ENCODE data around the gene ABCB10.
"Not testable (repeated sequence)": the region's sequence is repeated elsewhere in the genome, so short reads cannot be mapped to it uniquely, and the experiment has no call there.

The ABCB10 gene

DNA sequence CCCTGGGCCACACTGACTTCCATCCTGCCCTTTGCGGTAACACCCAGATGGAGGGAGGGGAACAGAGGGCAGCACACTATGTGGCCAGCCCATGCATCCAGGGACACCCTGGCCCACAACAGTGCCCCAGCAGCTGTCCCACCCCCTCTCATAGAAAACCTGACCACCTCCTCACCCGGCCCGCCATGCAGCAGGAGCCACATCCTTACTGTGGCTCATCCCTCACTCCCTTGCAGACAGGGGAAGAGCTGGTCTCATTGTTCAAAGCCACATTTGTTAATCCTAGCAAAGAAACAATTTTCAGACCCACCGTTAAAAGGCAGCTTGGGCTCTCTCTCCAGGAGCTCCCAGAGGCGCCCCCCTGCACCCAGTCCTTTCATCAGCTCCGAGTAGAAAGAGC lies 27.2 kb downstream of the ABCB10 start:
- Mint-ChIP-seq H3K27ac (no peak overlapping the region), H3K36me3 (peaks cover 18% of the 10 kb centered on the region), H3K4me3 (no peak overlapping the region), H3K27me3 (no peaks in the 10 kb centered on the region), H3K9me3 (ENCODE audit: low read depth) (no peaks in the 10 kb centered on the region), H3K4me1 (ENCODE audit: low read depth) (no peaks in the 10 kb centered on the region)

DNA sequence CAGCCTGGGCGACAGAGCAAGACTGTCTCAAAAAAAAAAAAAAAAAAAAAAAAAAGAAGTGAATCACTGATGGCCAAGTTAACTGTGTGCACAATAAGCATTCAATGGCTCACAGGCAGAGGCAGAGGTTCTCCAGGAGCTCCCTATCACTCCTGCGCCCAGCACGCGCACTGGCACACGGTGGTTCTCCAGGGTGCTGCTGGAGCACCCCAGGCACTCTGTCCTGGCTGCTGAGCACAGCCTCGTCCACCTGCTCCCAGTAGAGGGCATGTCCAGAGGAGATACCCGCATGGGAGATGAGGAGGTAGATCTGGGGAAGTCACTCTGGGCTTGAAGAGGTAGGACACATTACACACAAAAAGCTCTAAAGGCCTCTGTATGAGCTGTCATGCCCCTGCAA lies 28.9 kb downstream of the ABCB10 start:
- no peaks in the 10 kb centered on the region for H3K27me3 Mint-ChIP-seq

DNA sequence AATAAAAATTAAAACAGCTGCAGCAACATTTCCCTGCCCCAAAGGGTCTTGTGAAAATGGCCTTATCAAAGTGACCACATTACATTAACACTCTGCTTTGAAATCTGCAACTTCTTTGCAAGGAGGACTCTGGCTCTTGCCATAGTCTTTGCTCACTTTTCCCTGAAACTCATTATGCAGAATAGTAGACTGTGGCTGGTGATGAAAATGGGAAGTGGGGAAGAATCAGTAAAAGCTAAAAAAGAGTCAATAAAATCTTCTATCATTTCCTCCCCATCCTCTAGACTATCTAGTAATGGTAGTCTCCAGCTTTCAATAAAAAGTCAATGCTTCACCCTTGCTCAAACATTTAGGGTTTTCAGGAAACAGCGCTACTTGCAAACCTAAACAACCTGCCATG lies 31.8 kb downstream of the ABCB10 start:
- Mint-ChIP-seq H3K27ac (no peak overlapping the region), H3K36me3 (peaks cover 9% of the 10 kb centered on the region), H3K4me1 (ENCODE audit: low read depth) (peaks cover 1% of the 10 kb centered on the region), H3K4me3 (no peak overlapping the region), H3K9me3 (ENCODE audit: low read depth) (no peaks in the 10 kb centered on the region), H3K27me3 (no peaks in the 10 kb centered on the region)

More for the DNA sequence above, 28.9 kb downstream of the ABCB10 start:
- no peaks in the 10 kb centered on the region for H3K9me3 Mint-ChIP-seq (ENCODE audit: low read depth)
- peaks cover 1% of the 10 kb centered on the region for H3K4me1 Mint-ChIP-seq (ENCODE audit: low read depth)
- no peak overlapping the region for H3K27ac Mint-ChIP-seq
- peaks cover 17% of the 10 kb centered on the region for H3K36me3 Mint-ChIP-seq
- H3K4me3 Mint-ChIP-seq = no peak overlapping the region

DNA sequence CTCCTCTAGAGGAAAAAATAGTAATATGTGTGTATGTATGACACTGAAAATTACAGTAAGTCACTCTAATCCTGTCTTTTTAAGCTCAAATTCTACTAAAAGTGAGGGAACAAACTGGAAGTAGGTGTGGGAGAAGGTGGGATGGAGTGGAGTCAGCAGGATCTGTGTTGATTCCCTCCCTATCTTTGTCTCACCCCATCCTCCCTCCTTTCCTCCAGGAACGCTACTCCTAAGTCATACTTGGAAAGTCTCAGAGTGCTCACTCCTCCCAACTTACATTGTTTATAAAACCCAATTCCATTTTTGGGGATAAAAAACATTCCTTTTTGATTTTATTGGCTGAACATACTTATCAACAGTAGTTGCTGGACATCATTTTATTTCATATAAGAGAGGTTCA lies 35.5 kb downstream of the ABCB10 start:
- Mint-ChIP-seq H3K27me3 (no peaks in the 10 kb centered on the region), H3K27ac (no peak overlapping the region), H3K4me3 (no peak overlapping the region), H3K4me1 (ENCODE audit: low read depth) (peaks cover 1% of the 10 kb centered on the region), H3K9me3 (ENCODE audit: low read depth) (no peaks in the 10 kb centered on the region), H3K36me3 (peaks cover 9% of the 10 kb centered on the region)

DNA sequence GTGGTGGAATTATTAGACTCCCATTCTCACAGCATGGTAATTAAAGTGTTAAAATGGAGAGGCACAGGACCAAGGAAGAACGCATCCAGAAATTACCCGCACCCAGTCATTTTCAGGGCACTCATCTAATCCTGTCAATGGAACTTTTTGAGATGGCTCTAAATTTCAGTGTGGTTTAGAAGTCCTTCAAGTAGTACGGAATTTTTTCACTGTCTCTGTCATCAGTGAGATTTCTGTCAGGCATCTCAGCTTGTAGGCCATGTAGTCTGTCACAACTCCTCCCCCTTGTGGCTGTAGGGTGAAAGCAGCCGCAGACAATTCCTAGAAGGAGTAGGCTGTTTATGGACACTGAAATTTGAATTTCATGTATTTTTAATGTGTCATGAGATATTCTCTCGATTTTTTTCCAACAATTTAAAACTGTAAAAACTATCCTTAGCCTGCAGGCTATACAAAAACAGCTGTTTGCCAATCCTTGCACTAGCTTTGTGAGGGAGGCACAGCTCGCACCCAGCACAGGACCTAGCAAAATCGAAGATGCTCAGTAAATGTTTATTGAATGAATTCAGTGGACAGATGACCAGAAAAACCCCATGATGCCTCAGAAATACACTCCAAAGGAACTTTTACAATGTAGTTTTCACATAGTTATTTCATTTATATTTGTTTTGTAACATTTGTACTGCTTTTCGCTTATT lies 43.8 kb downstream of the ABCB10 start:
- Mint-ChIP-seq H3K4me1 (ENCODE audit: low read depth) (peaks cover 9% of the 10 kb centered on the region), H3K27ac (peak overlapping the region; percentile 54), H3K36me3 (peaks cover 2% of the 10 kb centered on the region), H3K4me3 (no peak overlapping the region), H3K9me3 (ENCODE audit: low read depth) (no peaks in the 10 kb centered on the region), H3K27me3 (no peaks in the 10 kb centered on the region)

DNA sequence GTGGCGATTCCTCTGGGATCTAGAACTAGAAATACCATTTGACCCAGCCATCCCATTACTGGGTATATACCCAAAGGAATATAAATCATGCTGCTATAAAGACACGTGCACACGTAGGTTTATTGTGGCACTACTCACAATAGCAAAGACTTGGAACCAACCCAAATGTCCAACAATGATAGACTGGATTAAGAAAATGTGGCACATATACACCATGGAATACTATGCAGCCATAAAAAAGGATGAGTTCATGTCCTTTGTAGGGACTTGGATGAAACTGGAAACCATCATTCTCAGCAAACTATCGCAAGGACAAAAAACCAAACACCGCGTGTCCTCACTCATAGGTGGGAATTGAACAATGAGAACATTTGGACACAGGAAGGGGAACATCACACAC lies 46.9 kb downstream of the ABCB10 start:
- not testable (repeated sequence) for H3K4me3 Mint-ChIP-seq

DNA sequence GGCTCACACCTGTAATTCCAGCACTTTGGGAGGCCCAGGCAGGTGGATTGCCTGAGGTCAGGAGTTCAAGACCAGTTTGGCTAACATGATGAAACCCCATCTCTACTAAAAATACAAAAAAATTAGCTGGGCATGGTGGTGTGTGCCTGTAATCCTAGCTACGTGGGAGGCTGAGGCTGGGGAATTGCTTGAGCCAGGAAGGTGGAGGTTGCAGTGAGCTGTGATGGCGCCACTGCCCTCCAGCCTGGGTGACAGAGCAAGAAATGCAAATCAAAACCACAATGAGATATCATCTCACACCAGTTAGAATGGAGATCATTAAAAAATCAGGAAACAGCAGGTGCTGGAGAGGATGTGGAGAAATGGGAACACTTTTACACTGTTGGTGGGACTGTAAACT lies 47.3 kb downstream of the ABCB10 start:
- H3K9me3 Mint-ChIP-seq (ENCODE audit: low read depth); H3K36me3 Mint-ChIP-seq; H3K27me3 Mint-ChIP-seq; H3K4me3 Mint-ChIP-seq; H3K27ac Mint-ChIP-seq: not testable (repeated sequence)
- H3K4me1 Mint-ChIP-seq (ENCODE audit: low read depth) = peaks cover 35% of the 10 kb centered on the region

More for the DNA sequence above, 46.9 kb downstream of the ABCB10 start:
- H3K9me3 Mint-ChIP-seq (ENCODE audit: low read depth); H3K27me3 Mint-ChIP-seq; H3K27ac Mint-ChIP-seq; H3K36me3 Mint-ChIP-seq: not testable (repeated sequence)
- peaks cover 32% of the 10 kb centered on the region for H3K4me1 Mint-ChIP-seq (ENCODE audit: low read depth)

DNA sequence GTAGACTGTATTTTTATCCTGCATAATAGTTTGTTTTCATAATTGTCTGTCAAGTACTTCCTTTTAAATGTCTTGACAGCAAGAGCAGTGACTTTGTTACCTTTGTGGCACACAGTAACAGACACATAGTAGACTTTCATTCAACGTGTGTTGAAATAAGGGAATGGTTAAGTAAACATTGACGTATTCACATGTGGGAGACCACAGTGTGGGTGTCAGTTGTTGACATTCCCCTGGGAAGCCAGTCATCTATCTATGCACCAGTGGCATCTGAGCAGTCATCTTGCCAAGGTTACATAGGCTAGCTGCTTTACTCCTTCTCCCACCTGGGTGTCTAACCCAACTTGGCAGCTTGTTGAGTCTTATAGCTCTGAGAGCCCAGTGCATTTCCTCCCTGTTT lies 48.9 kb downstream of the ABCB10 start:
- H3K36me3 Mint-ChIP-seq = no peaks in the 10 kb centered on the region
- peak overlapping the region; percentile 92 for H3K4me3 Mint-ChIP-seq
- H3K9me3 Mint-ChIP-seq (ENCODE audit: low read depth) = no peaks in the 10 kb centered on the region
- peaks cover 38% of the 10 kb centered on the region for H3K4me1 Mint-ChIP-seq (ENCODE audit: low read depth)
- H3K27me3 Mint-ChIP-seq = no peaks in the 10 kb centered on the region
- H3K27ac Mint-ChIP-seq = peak overlapping the region; percentile 99

DNA sequence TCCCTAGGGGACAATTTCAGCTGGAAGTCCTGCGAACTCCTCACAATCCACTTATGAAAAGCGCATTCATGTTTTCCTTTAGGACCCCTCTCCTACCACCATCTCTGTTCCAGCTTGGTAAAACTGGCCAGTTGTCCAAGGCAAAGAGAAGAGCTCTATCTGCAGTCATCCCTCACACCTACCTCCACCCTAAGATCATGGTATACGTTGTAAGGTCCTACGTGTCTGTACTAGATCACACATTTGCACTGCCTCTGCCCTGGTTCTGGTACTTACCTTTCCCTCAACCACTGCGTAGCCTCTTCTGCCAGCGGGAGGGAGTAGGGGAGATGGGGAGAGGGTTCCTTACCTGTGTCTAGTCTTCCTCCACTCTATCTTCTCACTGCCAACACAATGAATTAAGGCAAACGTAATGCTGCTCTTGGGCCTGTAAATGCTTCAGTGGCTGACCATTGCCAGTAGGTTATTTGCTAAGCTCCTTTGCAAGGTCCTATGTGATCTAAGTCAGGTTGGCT lies 49.6 kb downstream of the ABCB10 start:
- Mint-ChIP-seq H3K4me3 (peak overlapping the region; percentile 92), H3K9me3 (ENCODE audit: low read depth) (no peaks in the 10 kb centered on the region), H3K4me1 (ENCODE audit: low read depth) (peaks cover 40% of the 10 kb centered on the region), H3K36me3 (no peaks in the 10 kb centered on the region), H3K27me3 (no peaks in the 10 kb centered on the region), H3K27ac (peak overlapping the region; percentile 99)

DNA sequence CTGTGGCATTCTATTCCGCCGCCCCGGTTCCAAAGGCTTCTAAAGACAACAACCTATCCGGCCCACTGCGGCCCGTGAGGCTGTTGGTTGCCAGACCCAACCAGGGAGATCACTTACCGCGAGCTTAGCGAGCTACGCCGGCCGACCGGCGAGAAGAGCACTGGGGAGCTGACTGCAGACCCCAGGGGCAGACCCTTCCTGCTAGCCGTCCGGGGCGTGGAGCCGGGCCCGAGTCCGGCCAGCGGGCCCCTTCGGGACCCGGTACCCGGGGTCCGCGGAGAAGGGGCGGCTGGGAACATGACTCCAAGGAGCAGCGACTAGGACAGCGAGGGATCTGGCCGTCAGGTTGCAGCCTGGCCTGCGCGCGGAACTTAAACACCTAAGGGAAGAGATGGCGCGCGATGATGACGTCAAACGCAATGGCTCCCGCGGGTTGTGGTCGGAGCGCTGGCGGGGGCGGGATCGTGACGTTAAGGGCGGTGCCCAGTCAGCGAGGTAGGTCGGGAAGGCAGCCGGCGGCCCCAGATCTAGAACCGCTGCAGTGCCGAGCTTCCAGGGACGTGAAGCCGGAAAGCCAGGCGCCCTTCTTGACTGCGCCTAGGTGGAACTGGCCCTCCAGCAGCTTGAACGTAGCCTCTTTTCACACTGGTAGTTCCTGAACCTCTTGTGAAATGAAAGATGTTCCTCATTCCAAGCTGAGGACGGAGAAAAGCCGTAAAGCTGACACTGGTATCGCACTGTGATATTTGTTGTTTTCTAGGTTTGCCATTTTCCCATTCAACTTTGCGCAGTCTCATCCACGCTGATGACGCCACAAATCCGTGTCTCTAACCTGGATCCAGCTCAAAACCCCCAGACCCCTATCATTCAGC lies 50.3 kb downstream of the ABCB10 start, which contains the start of gene NUP133:
TSS of gene NUP133 (minus strand) at position 391 of the 872 bp plus-strand sequence. CDS start at position 299, 92 bp downstream.
- Mint-ChIP-seq H3K9me3 (ENCODE audit: low read depth) (no peaks in the 10 kb centered on the region), H3K27me3 (no peaks in the 10 kb centered on the region), H3K27ac (peak within 1 kb of the TSS; percentile 99), H3K36me3 (no peaks in the 10 kb centered on the region), H3K4me3 (peak within 1 kb of the TSS; percentile 92), H3K4me1 (ENCODE audit: low read depth) (peaks cover 43% of the 10 kb centered on the region)

DNA sequence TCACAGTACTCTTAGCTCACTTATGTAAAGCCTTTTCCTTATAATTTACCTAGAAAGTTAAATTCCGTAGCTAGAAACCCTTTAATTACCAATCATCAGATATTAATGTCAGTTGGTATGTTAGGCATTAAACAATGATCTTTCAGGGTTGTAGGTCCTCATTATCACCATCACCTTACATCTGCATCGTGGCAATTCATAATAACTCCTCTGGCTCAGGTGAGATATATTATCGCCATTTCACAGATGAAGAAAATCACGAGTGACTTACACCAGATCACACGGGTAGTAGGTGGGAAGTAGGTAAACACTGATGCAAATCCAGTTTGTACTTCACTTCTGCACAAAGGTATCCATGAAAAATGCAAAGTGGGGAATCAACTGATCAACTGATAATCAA lies 51.0 kb downstream of the ABCB10 start:
- H3K36me3 Mint-ChIP-seq = no peaks in the 10 kb centered on the region
- peak overlapping the region; percentile 92 for H3K4me3 Mint-ChIP-seq
- peaks cover 43% of the 10 kb centered on the region for H3K4me1 Mint-ChIP-seq (ENCODE audit: low read depth)
- peak overlapping the region; percentile 99 for H3K27ac Mint-ChIP-seq
- H3K27me3 Mint-ChIP-seq = no peaks in the 10 kb centered on the region
- no peaks in the 10 kb centered on the region for H3K9me3 Mint-ChIP-seq (ENCODE audit: low read depth)

DNA sequence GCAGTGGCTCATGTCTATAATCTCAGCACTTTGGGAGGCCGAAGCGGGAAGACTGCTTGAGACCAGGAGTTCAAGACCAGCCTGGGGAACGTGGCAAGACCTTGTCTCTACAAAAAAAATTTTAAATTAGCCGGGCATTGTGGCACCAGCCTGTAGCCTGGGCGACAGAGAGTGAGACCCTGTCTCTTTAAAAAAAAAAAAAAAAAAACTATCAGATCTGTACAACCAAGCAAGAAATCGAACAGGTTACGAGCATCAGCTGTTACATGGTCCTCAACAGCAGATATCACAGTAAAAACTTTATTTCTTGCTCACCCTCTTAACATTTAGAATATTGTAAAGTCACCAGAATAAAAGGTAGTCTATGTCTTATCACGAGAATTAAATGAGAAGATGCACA lies 51.9 kb downstream of the ABCB10 start:
- Mint-ChIP-seq H3K27ac (peak overlapping the region; percentile 28), H3K36me3 (no peaks in the 10 kb centered on the region), H3K4me1 (ENCODE audit: low read depth) (peaks cover 43% of the 10 kb centered on the region), H3K4me3 (peak overlapping the region; percentile 92), H3K9me3 (ENCODE audit: low read depth) (no peaks in the 10 kb centered on the region), H3K27me3 (no peaks in the 10 kb centered on the region)

DNA sequence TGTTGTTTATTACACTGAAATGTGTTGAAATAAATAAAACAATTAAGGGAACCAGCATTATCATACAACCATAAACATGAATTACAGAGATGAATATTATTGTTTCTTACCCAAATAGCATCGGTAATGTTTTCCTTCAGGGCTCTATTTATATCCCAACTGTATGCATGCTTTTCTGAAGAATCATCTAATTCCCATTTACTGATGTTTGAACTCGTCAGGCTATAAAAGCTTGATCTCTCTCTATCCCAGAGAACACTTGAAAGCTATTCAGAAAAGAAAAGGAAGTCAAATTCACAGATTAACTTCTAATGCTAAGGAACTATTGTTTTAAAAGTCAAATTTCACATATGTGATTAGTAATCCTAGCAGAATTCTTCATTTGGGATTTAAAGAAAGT lies 62.7 kb downstream of the ABCB10 start:
- Mint-ChIP-seq H3K4me3 (no peak overlapping the region), H3K27ac (no peak overlapping the region), H3K36me3 (peaks cover 6% of the 10 kb centered on the region), H3K4me1 (ENCODE audit: low read depth) (no peaks in the 10 kb centered on the region), H3K27me3 (no peaks in the 10 kb centered on the region), H3K9me3 (ENCODE audit: low read depth) (no peaks in the 10 kb centered on the region)

DNA sequence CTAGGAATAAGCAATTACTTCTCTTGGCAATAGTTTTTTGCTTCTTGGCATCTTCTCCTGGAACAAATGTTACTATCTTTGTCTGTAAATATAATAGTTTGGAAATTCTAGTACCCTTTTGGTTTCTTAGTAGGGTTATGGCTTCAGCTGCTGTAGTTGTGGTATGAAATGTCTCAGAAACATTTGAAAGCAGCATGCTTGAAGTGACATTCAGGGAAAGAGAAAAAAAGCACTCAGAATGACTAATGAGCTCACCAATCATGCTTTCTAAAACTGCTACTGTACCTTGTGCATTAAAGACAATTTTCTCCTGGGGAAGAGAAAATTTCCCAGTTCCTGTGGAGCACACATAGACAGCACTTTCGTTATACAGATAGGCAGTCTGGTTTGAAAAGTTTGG lies 71.3 kb downstream of the ABCB10 start:
- Mint-ChIP-seq H3K36me3 (peaks cover 14% of the 10 kb centered on the region), H3K27ac (no peak overlapping the region), H3K4me1 (ENCODE audit: low read depth) (peaks cover 1% of the 10 kb centered on the region), H3K9me3 (ENCODE audit: low read depth) (no peaks in the 10 kb centered on the region), H3K27me3 (no peaks in the 10 kb centered on the region), H3K4me3 (no peak overlapping the region)

DNA sequence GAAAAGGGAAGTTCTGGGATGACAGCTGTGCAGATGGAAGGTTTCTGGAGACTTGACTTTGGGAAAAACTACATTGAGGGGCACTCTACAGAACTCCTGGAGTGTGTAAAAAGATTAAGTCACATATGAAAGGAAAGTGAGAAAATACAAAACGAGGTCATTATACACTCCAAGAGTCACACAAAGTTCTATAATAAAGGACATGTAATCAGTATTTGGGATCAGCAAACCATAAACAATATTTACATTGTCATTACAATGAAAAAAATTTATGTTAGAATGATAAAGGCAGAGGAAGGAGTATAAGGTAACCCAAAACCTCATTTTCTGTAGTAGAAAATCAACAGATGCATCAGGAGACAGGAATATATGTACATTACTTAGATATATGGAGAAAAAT lies 73.2 kb downstream of the ABCB10 start:
- Mint-ChIP-seq H3K27ac (no peak overlapping the region), H3K36me3 (peaks cover 12% of the 10 kb centered on the region), H3K4me1 (ENCODE audit: low read depth) (peaks cover 3% of the 10 kb centered on the region), H3K4me3 (no peak overlapping the region), H3K9me3 (ENCODE audit: low read depth) (no peaks in the 10 kb centered on the region), H3K27me3 (no peaks in the 10 kb centered on the region)

Measured in activated naive CD8-positive, alpha-beta T cell (primary cell).